ENCODE results near the gene IRF2BP2. TPM values are rescaled to one million over a fixed set of nuclear protein-coding genes. Genes with fewer than 3 reads are reported as not detected.

The IRF2BP2 gene
- total and polyA plus RNA-seq, 2 donors (not counting 1 experiment from before 2014, with no cell fraction given), result 126 to 255 TPM

DNA sequence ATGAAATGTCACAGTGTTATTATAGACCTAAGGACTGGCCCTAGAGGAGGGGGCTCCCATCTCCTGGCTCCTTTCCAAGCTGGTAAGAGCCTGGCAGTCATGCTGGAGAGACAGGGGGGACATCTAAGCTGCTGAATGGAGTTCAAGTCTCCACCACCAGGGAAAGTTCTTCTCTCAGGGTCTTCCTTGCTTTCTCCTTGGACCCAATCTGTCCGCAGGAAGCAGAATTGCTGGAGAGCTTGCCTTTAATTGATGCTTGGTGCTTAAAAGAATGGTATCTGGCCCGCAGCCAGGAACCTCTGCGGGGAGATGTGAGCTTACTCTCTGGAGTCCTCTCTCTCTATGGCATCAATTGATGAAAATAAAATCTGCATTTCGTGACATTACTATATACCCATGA, 25.1 kb downstream of the IRF2BP2 start:
- Mint-ChIP-seq H3K9me3 (ENCODE audit: insufficient read depth) (no peaks in the 10 kb centered on the region), H3K4me1 (peaks cover 2% of the 10 kb centered on the region), H3K27ac (no peak overlapping the region), H3K4me3 (no peak overlapping the region), H3K27me3 (peaks cover 4% of the 10 kb centered on the region)
- Histone ChIP-seq H4K20me1 (ENCODE audit: control insufficient read depth, insufficient read depth, low read length, poor library complexity, severe bottlenecking) (no peaks in the 10 kb centered on the region), H3K79me2 (ENCODE audit: control insufficient read depth, insufficient read depth, low read length) (no peaks in the 10 kb centered on the region), H3K9ac (ENCODE audit: low read length) (no peak overlapping the region), H3K27ac (ENCODE audit: low read length in 2 of 2) (no peak overlapping the region), H3K4me2 (replicated peaks; ENCODE audit: low read depth, low read length, poor library complexity, severe bottlenecking) (no peak overlapping the region), H3K9me3 (ENCODE audit: control extremely low read depth in 1 of 3, control insufficient read depth in 2 of 3, insufficient read depth in 1 of 3, low read length in 2 of 3) (no peaks in the 10 kb centered on the region), H3K4me3 (ENCODE audit: control extremely low read depth in 1 of 5, extremely low read depth in 1 of 5, insufficient read depth in 1 of 5, low read depth in 2 of 5, low read length in 4 of 5) (no peak overlapping the region), H3K36me3 (replicated peaks in 1 of 2; ENCODE audit: control extremely low read depth in 1 of 2, control insufficient read depth in 1 of 2, extremely low read depth in 1 of 2, insufficient read depth in 2 of 2, low read length in 1 of 2) (no peaks in the 10 kb centered on the region), H3K4me1 (ENCODE audit: control insufficient read depth in 2 of 2, insufficient read depth in 2 of 2, low read length in 2 of 2) (no peaks in the 10 kb centered on the region), H2AFZ (ENCODE audit: insufficient read depth, low read depth, low read length, poor library complexity, severe bottlenecking) (no peak overlapping the region), H3K27me3 (replicated peaks in 1 of 4; ENCODE audit: control extremely low read depth in 1 of 4, control insufficient read depth in 3 of 4, insufficient read depth in 4 of 4, low read length in 3 of 4) (no peaks in the 10 kb centered on the region)
- ATAC-seq (ENCODE audit: low read depth) (no peak), DNase-seq (no peak)
- ChIA-PET POLR2A (no interaction called here), CTCF (interaction anchor here (1.1 to 1.7 kb wide), 2 partner anchors 13 to 499 kb away, joined by 3 to 7 read pairs; no protein-coding TSS in a partner anchor)
- no CpG with 5 or more reads among the region's 4 CpGs for WGBS (ENCODE audit: insufficient coverage)
- TF ChIP-seq EZH2 (IDR thresholded peaks at IDR 0.05; ENCODE audit: borderline replicate concordance, insufficient read depth, low read depth, low read length, poor library complexity, severe bottlenecking), result no peak
- TF ChIP-seq, protein P1, sequence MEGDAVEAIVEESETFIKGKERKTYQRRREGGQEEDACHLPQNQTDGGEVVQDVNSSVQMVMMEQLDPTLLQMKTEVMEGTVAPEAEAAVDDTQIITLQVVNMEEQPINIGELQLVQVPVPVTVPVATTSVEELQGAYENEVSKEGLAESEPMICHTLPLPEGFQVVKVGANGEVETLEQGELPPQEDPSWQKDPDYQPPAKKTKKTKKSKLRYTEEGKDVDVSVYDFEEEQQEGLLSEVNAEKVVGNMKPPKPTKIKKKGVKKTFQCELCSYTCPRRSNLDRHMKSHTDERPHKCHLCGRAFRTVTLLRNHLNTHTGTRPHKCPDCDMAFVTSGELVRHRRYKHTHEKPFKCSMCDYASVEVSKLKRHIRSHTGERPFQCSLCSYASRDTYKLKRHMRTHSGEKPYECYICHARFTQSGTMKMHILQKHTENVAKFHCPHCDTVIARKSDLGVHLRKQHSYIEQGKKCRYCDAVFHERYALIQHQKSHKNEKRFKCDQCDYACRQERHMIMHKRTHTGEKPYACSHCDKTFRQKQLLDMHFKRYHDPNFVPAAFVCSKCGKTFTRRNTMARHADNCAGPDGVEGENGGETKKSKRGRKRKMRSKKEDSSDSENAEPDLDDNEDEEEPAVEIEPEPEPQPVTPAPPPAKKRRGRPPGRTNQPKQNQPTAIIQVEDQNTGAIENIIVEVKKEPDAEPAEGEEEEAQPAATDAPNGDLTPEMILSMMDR (IDR thresholded peaks at IDR 0.05), result no peak
- intact Hi-C loops (cut with micrococcal nuclease), result no loop called here

DNA sequence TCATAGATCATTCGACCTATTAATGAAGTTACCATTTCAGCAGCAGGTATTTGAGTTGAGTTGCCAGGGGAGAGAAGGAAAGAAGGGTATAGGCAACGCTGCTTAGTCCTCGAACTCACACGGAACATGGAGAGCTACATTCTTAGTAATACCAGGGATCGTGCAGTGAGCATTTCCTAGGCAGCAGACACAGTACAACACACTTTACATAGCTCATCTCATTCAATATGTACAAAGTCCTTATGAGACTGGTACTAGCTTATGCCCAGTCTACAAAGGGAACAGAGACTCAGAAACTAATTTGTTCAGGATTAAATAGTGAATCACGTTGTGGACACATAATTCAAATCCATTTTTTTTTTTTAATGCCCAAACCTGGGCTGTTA, 25.6 kb downstream of the IRF2BP2 start:
- WGBS (ENCODE audit: insufficient coverage), result 90% methylated on average over 2 of the region's 6 CpGs
- Histone ChIP-seq H3K27ac (ENCODE audit: low read length in 2 of 2) (no peak overlapping the region), H3K9ac (ENCODE audit: low read length) (no peak overlapping the region), H3K27me3 (replicated peaks in 1 of 4; ENCODE audit: control extremely low read depth in 1 of 4, control insufficient read depth in 3 of 4, insufficient read depth in 4 of 4, low read length in 3 of 4) (no peaks in the 10 kb centered on the region), H3K4me2 (replicated peaks; ENCODE audit: low read depth, low read length, poor library complexity, severe bottlenecking) (no peak overlapping the region), H2AFZ (ENCODE audit: insufficient read depth, low read depth, low read length, poor library complexity, severe bottlenecking) (no peak overlapping the region), H3K36me3 (replicated peaks in 1 of 2; ENCODE audit: control extremely low read depth in 1 of 2, control insufficient read depth in 1 of 2, extremely low read depth in 1 of 2, insufficient read depth in 2 of 2, low read length in 1 of 2) (no peaks in the 10 kb centered on the region), H3K4me3 (ENCODE audit: control extremely low read depth in 1 of 5, extremely low read depth in 1 of 5, insufficient read depth in 1 of 5, low read depth in 2 of 5, low read length in 4 of 5) (no peak overlapping the region), H3K9me3 (ENCODE audit: control extremely low read depth in 1 of 3, control insufficient read depth in 2 of 3, insufficient read depth in 1 of 3, low read length in 2 of 3) (no peaks in the 10 kb centered on the region), H3K4me1 (ENCODE audit: control insufficient read depth in 2 of 2, insufficient read depth in 2 of 2, low read length in 2 of 2) (no peaks in the 10 kb centered on the region), H4K20me1 (ENCODE audit: control insufficient read depth, insufficient read depth, low read length, poor library complexity, severe bottlenecking) (no peaks in the 10 kb centered on the region), H3K79me2 (ENCODE audit: control insufficient read depth, insufficient read depth, low read length) (no peaks in the 10 kb centered on the region)
- Mint-ChIP-seq H3K27me3 (peaks cover 4% of the 10 kb centered on the region), H3K4me1 (peaks cover 2% of the 10 kb centered on the region), H3K4me3 (no peak overlapping the region), H3K27ac (no peak overlapping the region), H3K9me3 (ENCODE audit: insufficient read depth) (no peaks in the 10 kb centered on the region)
- intact Hi-C loops (cut with micrococcal nuclease), result no loop called here
- TF ChIP-seq, protein P1 (IDR thresholded peaks at IDR 0.05), result no peak
- no peak for TF ChIP-seq EZH2 (IDR thresholded peaks at IDR 0.05; ENCODE audit: borderline replicate concordance, insufficient read depth, low read depth, low read length, poor library complexity, severe bottlenecking)
- no peak for DNase-seq
- ATAC-seq (ENCODE audit: low read depth), result no peak
- ChIA-PET POLR2A (no interaction called here), CTCF (interaction anchor here (0.6 to 1.7 kb wide), 4 partner anchors 13 to 500 kb away, joined by 3 to 7 read pairs (median 4); no protein-coding TSS in a partner anchor)
